K562 (cell line): ENCODE measurements around the gene PHYKPL. TPM values are rescaled to one million over a fixed set of nuclear protein-coding genes. Genes with fewer than 3 reads are reported as not detected.

ENCODE experiments used
- CEBPB ChIP-seq: fragments of 450-650 bp; IDR thresholded peaks from 2 replicates; pipeline ENCODE4 v1.6.1; 2016; ENCODE audit warnings: missing genetic modification characterization, missing compliant biosample characterization
- CGGBP1 ChIP-seq: fragments of 250-450 bp; sonication (Bioruptor Pico); IDR thresholded peaks from 2 replicates; pipeline ENCODE4 v1.9.0; 2021; ENCODE audit warnings: mild to moderate bottlenecking
- CHD4 ChIP-seq: fragments of 200-600 bp; sonication (generic); IDR thresholded peaks from 3 replicates; pipeline ENCODE4 v1.6.1; 2012; ENCODE audit warnings: low read depth, mild to moderate bottlenecking, mixed read lengths, low read length, inconsistent platforms; ENCODE audit not compliant: insufficient read depth, insufficient replicate concordance, poor library complexity, severe bottlenecking
- HMG20A ChIP-seq: fragments of 450-650 bp; formaldehyde crosslinking; conservative IDR thresholded peaks from 2 replicates; pipeline ENCODE4 v1.4.0; 2020; ENCODE audit warnings: mild to moderate bottlenecking, mixed read lengths
- MTA2 ChIP-seq: fragments of 450-650 bp; IDR thresholded peaks from 2 replicates; pipeline ENCODE4 v1.6.1; 2016; ENCODE audit warnings: low read depth
- NKRF ChIP-seq: fragments of 450-650 bp; IDR thresholded peaks from 2 replicates; pipeline ENCODE4 v1.6.1; 2016; ENCODE audit warnings: borderline replicate concordance
- PTBP1 ChIP-seq: fragments of 200-400 bp; formaldehyde crosslinking; IDR thresholded peaks from 2 replicates; pipeline ENCODE4 v1.6.1; 2017; ENCODE audit warnings: low read depth, low read length
- RAD51 ChIP-seq: fragments of 450-650 bp; IDR thresholded peaks from 2 replicates; pipeline ENCODE4 v1.7.1; 2016; ENCODE audit warnings: low read depth, mild to moderate bottlenecking, borderline replicate concordance
- RBM25 ChIP-seq: fragments of 200-400 bp; formaldehyde crosslinking; IDR thresholded peaks from 2 replicates; pipeline ENCODE4 v1.6.1; 2018; ENCODE audit warnings: low read length, low read depth, moderate library complexity; ENCODE audit not compliant: severe bottlenecking
- RUNX1 ChIP-seq: sonication (generic); IDR thresholded peaks from 2 replicates; pipeline ENCODE4 v1.6.1; 2016; ENCODE audit warnings: antibody characterized with exemption, low read depth
- SNRNP70 ChIP-seq: fragments of 200-400 bp; formaldehyde crosslinking; optimal IDR thresholded peaks from 2 replicates; pipeline ENCODE3; 2017; ENCODE audit warnings: low read depth, low read length
- SRSF1 ChIP-seq: fragments of 200-400 bp; formaldehyde crosslinking; IDR thresholded peaks from 2 replicates; pipeline ENCODE4 v1.6.1; 2017; ENCODE audit warnings: mild to moderate bottlenecking, low read depth, low read length, moderate library complexity
- ZBTB34 ChIP-seq: fragments of 250-450 bp; sonication (Bioruptor Pico); IDR thresholded peaks from 2 replicates; pipeline ENCODE4 v1.8.0; 2021; ENCODE audit warnings: mild to moderate bottlenecking, moderate library complexity
- ZBTB9 ChIP-seq: fragments of 450-650 bp; formaldehyde crosslinking; IDR thresholded peaks from 2 replicates; pipeline ENCODE4 v1.4.0; 2020; ENCODE audit warnings: mild to moderate bottlenecking, moderate library complexity
- ZMIZ1 ChIP-seq, 2 experiments: fragments of 150-350 bp in 1 of 2; IDR thresholded peaks; 2 replicates each; pipeline ENCODE4 v1.6.1; 2012 to 2016; ENCODE audit warnings: low read depth in 2 of 2, low read length in 2 of 2, mild to moderate bottlenecking in 1 of 2, moderate library complexity in 1 of 2
- ZNF584 ChIP-seq: fragments of 200-800 bp; sonication (Bioruptor generic); IDR thresholded peaks from 2 replicates; pipeline ENCODE4 v1.6.1; 2016; ENCODE audit warnings: low read depth, mild to moderate bottlenecking, missing genetic modification characterization, missing compliant biosample characterization
- polyA plus RNA-seq, 8 experiments: library from polyadenylated mRNA; depleted of rRNA in 4 of 8; stranded (reverse) in 5 of 8; unstranded in 3 of 8; fragments of >200 nt; fragmentation: Nextera tagmentation in 2 of 8; fragmentation: Illumina TruSeq in 1 of 8; extraction: Ambion mirVana in 2 of 8; extraction: Trizol in 1 of 8; gene quantifications; 2 replicates each; pipeline versions ENCODE4 v1.2.1 to v1.2.3, GENCODE V29; 2011 to 2014; ENCODE audit warnings: inconsistent platforms in 1 of 8, missing spikeins in 1 of 8
- total RNA-seq, 7 experiments: library from RNA; depleted of rRNA in 6 of 7; stranded (reverse); fragments of >200 nt in 6 of 7; fragmentation: Illumina TruSeq in 2 of 7; extraction: Trizol in 2 of 7; gene quantifications; 2 replicates each; pipeline versions ENCODE4 v1.2.1 to v1.2.3, GENCODE V29; 2011 to 2021; ENCODE audit warnings: low replicate concordance in 1 of 7

Gene PHYKPL
- total and polyA plus RNA-seq, 9 of the 15 experiments (the other 6 are each of a cell fraction or from before 2014, with no cell fraction given) = 4.7 to 34.7 (median 18.6) TPM

GRCh38 chr5:178234750-178235587, 2.4 kb upstream of the PHYKPL start (continued):
- TF ChIP-seq ZBTB9 (CRISPR knock-in tag) = no peak
- no peak for TF ChIP-seq RAD51
- TF ChIP-seq CGGBP1 = no peak
- no peak for TF ChIP-seq ZBTB34
- no peak for TF ChIP-seq ZNF584 (CRISPR knock-in tag)
- no peak for TF ChIP-seq ZMIZ1 (IDR thresholded peaks at IDR 0.05; ENCODE audit: low read depth in 2 of 2, low read length in 2 of 2)
- TF ChIP-seq RBM25 = peak; percentile 87
- no peak for TF ChIP-seq CEBPB
- TF ChIP-seq HMG20A = no peak
- TF ChIP-seq SRSF1 = no peak
- no peak for TF ChIP-seq RUNX1
- no peak for TF ChIP-seq MTA2
- peak; percentile 83 for TF ChIP-seq CHD4
- TF ChIP-seq PTBP1 = peak; percentile 42; the same call in 1 of the 2 replicates
- no peak for TF ChIP-seq SNRNP70
- TF ChIP-seq NKRF = no peak
